NCI-H748 (cell line): Measurements from ENCODE around the gene SLC22A3.

Source experiments
- DNase-seq: peaks from one replicate; lab custom pipeline; 2025; ENCODE audit not compliant: unreplicated experiment; lab: John Stamatoyannopoulos, UW

The SLC22A3 gene

DNA sequence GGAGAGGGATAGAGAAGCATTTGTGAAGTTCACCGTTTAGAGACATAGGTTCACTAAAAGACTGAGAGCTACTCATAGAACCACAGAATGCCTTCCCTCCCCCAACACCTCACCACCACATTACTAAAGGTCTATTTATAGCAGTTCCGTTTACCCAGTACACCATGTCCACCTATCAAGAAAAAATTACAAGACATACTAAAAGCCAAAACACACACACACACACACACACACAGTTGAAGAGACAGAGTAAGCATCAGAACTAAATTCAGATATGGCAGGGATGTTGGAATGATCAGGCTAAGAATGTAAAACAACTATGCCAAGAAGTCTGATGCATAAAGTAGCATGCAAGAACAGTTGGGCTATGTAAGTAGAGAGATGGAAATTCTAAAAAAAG lies 52.3 kb downstream of the SLC22A3 start:
- no peak for DNase-seq

DNA sequence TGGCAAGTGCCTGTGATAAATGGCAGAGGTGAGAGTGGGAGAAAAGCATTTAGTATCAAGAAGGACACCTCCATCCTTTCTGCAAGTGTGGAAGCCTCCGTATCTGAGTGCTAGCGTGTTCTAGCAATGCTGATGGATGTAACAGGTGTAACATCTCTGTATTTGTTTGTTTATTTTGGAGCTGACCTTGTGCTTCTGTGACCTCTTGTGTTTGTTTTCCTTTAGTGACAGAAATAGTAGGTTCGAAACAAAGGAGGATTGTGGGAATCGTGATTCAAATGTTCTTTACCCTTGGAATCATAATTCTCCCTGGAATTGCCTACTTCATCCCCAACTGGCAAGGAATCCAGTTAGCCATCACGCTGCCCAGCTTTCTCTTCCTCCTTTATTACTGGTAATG lies 60.4 kb downstream of the SLC22A3 start:
- DNase-seq = no peak

DNA sequence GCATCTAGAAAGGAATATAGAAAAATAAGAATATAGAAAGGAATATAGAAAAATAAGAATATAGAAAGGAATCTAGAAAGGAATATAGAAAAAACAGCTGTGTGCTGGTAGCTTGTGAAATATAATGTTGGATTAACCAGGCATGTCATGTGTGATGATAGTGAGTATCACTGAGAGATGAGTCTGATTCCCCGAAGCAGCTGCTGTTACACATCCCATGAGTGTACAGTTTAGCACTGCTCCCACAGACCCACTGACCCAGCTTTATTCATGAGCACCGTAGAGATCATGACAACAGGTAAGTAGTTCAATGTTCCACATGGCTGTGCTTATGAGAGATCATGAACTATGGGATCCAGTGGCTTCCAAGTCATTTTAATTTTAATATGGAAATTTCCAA lies 64.8 kb downstream of the SLC22A3 start:
- DNase-seq = no peak

DNA sequence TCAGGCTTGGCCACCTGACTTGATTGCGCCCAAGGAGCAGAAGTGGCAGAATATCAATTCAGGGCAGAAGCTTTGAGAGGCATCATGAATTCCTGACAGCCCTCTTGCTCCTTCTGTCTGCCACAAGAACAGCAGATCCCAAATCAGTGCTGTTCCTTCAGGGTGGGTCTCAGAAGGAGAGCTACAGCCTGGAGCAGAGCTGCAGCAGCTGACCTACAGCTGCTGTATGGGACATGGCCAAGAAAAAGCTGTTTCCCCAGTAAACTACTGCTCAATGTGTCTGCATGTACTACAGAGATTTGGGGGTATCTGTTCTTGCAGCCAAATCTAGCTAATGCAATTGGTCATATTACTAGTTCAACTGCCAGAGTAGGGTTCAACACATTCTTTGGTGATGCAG lies 69.0 kb downstream of the SLC22A3 start:
- no peak for DNase-seq

DNA sequence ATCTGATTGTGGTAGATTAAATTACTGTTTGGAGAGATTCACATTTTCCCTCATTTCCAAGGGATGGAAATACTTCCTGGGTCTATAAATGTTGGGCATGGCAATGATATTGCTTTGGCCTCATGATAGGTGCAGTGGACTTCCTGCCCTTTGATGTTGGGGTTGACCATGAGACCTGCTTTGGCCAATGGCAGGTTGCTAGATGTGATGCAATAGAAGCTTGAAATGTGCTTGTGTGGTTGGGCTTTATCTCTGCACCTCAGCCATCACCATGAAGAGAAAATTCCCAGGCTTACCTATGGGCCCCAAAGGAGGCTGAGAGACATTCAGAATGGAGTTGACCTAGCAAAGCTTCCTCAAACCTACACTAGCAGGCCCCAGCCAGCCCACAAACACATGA lies 69.4 kb downstream of the SLC22A3 start:
- no peak for DNase-seq

DNA sequence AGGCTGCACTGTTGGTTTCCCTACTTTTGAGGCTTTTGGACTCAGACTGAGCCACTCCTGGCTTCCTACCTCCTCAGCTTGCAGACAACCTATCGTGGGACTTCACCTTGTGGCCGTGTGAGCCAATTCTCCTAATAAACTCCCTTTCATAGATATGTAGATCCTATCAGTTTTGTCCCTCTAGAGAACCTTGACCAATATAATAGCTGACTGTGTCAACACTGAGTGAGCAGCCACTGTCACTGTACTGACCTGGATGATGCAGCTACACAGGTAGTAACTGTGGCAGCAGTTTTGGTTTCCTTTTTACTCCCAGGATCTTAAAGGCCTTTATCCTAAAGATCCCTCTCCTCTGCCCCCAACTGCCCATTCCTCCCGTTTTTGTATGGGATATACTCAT lies 70.2 kb downstream of the SLC22A3 start:
- no peak for DNase-seq

DNA sequence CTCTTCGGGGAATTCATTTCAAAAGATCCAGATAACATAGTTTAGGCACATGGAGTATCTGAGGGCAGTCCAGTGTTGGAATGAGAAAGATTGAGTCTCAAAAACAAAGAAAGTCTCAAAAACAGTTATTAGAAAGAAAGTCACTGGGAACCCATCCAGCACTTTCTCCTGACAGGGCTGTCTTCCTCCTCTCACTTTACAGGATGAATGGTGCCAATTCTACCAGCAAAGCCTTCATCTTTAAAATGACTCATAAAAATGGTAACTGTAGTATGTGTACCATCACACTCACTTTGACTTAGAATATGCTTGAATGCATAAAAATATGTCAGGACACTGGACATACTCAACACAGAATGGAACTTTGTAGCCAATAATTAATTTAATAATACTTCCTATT lies 71.3 kb downstream of the SLC22A3 start:
- DNase-seq = no peak

DNA sequence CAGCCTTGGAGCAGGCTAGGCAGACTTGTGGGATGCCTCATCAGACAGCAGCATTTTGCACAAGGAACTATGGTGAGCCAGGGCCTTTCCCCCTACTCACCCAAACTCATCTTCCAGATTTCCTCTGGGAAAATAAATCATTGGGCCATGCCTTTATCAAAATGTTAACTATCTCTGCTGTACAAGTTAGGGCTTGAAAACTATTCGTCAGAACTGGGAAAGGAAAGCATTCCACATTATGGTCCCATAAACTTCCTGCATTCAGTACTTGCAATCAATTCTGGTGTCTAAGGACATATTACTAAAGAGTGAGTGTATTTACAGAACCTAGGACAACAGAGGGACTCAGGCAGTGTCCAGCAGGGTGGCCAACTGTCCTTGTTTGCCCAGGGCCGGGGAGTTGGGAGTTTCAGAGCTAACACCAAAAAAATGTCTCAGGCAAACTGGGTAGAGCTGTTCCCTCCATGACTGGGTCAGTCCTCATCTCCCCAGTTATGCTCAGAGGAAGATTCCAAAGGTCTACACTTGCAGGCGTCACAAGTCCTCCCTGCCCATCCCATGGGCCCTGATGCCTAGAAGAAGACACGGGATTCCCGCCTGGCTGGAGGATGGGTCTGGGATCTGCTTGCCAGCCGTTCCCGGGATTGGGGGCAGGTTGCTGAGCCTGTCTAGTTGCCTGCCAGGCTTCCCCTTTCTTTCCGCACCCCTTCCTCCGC lies 72.2 kb downstream of the SLC22A3 start:
- DNase-seq = no peak

DNA sequence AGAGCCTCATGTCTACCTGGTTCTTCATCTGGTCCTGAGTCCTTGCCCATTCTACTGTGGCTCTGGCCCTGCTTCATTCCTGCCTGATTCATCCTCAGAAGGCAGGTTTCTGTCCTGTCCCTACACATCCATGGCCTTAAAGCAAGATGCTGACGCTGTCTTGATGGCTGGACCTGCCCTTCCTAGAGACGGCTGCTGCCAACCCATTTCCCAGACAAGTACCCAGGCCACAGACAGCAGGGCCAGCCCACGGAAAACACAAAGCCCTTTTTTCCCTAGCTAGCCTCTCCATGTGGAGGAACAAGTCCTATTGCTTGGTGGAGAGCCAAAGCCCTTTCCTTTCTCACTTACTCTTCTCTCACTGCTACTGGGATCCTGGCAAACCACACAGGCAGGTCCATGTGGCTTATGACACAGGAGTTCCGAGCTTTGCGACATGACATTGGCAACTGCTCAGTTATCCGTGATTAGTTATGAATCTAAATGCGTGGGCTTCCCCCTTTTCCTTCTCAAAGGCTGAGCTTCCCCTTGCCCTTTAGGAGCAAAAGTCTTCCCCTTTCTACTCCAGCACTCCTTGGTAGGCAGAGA lies 72.9 kb downstream of the SLC22A3 start:
- no peak for DNase-seq

DNA sequence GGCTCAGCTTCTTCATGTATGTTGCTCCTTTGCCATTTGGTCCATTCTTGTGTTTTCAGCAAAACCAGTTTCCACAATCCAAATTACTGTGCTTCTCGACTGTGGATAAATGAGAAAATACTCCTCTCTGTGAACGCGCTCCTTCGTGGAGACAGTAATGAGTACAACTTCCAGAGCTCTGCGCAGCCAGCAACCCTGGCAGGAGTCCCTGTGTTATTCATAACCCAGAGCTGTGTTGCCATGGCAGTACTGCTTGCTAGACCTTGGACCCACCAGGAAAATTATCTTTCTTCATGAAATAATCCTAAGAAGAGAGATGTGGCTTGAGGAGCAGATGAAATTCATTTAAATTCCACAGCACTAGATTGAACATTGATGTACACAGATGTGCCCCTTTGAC lies 73.7 kb downstream of the SLC22A3 start:
- no peak for DNase-seq

DNA sequence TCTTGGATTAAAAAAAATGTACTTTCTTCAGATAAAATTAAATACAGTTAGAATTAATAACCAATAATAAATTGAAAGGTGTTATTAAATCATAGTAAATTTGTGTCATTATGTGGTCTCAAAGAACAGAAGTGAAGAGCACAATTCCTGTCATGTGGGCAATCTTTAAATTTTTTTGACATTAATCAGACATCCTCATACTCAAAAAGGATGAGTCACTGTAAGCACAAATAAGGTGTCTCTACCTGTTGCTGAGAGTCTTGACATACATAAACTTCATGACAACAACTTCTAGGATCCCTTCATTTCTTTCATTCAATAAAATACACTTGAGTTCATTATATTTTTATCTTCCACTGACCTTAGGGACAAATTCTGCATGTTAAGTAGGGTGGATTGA lies 76.1 kb downstream of the SLC22A3 start:
- DNase-seq = no peak

DNA sequence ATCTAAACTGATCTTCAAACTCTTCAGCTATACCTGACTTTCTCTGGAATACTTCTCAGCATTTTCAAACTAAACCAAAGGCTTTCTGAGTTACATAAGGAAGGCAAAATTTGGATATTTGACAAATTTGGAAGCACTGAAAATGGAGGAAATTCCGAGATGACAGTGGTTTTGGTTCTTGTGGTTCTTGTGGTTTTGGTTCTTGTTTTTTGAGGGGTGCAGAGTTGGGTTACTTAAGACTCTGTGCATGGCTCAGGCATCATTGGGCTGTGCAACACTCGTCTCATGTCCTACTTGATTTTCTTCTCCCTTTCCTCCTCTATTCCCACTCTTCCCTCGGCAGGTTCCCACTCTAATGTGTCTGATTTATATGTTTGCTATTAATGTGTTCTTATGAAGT lies 78.0 kb downstream of the SLC22A3 start:
- DNase-seq = no peak

DNA sequence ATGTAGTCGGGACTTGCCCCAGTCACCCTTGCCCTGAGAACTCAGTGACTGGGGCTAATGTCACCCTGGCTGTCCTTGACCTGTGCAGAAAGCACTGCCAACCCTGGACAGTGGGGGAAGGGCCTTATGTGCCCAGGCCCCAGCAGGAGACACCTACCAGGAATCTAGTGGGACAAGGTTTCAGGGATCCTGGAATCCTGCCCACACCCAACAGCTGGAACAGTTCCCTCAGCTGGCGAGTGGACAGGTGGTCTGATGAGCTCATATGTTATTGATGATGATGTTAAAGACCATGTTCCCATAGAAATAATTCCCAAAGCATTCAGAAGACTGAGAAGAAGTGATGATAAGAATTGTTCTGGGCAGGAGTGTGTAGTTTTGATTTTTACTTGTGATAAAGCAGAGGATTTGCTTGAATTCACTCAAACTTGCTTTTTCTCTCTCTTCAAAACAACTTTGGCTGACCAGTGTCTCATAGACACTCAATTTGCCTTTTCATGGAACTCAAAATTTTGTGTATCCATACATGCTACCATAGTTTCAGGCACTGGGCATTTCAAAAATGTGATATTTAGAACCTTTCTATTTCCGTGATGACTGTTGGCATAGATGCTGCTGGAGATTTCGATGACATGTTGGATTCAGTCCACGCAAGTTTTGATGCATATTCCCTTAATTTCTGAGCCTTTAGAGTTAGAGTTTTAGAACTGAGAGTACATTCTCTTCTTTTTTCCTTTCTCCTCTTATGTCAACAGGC lies 79.3 kb downstream of the SLC22A3 start:
- DNase-seq = no peak

DNA sequence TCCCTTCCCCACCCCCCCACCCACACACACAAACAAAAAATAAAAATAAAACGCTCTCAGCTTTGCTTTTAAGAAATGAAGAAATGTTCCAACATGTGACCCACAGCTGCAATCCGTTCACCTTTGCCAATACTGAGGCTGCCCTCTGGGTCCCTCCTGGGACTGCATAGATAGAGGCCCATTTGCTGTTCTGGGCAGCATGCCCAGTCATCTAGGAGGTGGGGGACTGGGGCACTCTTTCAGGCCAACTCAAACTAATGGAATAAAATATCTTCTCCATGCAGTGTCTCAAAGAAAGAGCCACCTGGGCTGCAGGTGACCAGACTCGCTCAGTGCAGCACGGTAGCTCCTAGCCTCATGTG lies 79.9 kb downstream of the SLC22A3 start:
- DNase-seq = no peak

DNA sequence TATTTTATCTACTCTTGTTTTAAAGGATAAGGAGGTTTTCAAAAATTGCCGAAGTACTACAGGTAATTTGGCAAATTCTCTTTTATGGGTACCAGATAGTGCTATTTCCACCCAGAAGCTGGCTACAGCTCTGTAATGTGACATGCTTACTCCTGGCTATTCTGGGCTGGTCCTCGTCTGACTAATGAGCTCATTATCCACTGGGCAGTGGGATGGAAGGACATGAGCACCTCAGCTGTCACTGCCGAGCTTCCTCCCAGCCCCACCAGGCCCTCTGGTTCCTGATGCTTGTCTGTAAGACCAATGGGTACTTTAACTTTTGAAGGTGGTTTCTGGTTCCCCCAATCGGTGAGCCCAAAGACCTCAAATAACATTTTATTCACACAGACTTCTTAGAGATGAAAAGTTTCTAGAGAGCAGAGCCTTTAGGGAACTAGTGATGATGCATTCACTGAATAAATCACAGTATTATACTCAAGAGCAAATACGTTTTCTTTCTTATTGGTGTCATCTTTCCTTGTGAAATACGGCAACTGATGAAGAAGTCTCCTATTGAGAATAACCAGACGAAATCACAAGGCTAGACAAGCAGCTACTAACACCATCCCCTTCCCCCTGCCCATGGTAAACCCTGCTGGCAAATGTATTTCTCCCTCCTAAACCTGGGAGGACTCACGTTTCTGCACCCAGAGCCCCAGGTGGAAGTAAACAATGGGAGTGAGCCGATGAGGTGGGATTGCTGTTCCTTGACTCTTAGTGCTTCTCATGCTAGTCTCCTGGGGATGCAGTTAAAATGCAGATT lies 80.8 kb downstream of the SLC22A3 start:
- DNase-seq = no peak

DNA sequence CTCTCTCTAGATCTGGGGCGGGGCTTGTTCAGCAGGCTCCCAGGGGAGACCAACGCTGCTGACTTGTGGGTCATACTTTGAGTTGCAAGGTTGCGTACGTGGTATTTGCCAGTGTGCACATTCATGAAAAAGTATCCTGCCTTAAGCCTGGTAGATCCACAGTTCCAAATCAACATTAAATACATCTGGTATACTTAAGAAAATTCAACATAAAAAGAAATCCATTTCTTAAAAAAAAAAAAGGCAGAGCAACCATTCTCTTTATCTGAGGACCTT lies 81.4 kb downstream of the SLC22A3 start:
- DNase-seq = no peak

DNA sequence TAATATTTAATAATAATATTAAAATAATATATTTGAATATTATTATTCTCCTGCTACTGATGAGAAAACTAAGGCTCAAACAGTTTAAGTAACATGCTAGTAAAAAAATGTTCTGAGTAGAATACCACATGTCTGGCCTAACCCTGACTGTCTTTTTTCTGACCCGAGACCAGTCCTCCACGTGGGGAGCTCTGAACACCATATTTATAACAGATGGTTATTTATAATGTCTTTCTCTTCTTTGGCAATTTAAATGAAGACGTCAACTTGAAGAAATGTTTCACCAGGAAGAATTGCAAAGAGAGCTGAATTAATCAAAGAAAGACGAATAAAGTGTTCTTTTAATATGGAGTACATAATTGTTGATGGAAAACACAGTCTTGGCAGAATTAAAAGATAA lies 82.0 kb downstream of the SLC22A3 start:
- no peak for DNase-seq

DNA sequence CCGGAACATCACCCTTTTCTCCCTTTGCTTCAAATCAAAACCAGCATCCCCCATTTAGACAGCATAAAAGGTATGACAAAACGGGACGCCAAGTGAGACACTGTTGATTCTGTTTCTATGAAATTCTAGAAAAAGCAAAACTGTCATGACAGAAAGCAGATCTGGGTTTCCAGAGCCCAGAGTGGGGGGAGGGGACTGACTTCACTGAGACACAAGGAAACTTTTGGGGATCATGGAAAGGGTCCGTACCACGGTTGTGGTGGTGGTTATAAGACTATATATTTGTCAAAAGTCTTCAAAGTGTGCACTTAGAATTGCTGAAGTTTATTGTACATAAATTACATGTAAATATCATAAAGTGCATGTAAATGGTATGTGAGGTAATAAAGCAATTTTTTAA lies 82.6 kb downstream of the SLC22A3 start:
- no peak for DNase-seq

DNA sequence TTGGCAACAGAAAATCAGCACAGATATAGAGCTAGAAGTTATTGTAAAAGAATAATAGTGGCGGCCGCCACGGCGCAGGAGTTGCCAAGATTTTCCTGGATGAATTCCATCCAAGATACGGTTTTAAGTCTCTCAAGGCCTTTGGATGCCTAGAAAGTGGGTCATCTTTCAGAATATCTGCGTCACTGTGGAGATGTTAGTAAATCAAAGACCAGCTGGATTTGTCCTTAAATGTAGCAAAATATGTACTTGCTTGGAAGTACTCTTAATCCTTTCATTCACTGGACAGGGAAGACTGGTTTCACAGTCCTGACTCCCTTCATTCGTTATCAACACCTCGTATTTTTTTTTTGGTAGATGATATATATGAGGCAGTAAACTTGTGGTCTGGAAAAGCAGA lies 83.0 kb downstream of the SLC22A3 start:
- DNase-seq = no peak

DNA sequence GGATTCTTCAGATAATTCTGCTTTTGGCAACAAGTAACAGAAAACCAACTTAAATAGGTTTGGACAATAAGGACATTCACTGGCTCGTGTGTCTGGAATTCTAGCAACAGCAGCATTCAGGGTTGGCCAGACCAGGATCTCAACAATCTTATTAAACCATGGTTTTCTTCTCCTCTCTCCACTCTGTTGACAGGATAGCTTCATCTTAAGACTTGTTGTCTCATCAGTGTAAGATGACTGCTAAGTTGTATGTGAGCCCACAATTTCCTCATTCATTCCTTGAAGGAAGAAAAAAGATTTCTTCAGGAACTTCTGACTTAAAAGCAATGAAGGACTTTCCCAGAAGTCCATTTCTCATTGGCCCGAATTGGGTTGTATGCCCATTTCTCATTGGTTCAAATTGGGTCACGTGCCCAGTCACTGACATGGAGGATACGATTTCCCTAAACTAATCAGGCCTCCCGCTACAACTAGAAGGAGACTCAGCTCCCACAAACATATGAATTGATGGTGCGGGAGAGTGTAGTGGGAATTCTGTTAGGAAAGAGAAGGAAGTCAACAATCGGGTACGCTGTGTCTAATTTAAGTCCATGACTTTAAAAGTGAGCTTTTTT lies 83.7 kb downstream of the SLC22A3 start:
- DNase-seq = no peak

DNA sequence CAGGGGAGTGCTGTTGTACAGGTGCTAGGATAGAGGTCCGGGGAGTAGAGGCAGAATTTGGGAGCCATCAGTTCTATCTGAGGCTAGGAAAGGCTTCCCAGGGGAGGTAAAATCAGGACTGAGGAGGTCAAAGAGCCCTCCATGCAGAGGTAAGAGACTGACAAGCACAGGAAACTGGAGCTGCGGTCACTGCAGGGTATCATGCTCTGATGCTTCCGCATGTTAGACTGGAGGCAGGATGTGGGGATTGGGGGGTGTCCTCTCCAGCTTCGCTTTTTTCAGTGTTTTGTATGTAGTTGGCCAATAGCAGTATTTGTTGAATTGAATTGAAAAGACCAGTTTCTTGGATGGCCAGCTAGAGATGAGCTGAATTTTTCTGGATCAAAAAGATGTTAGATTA lies 87.8 kb downstream of the SLC22A3 start:
- no peak for DNase-seq

DNA sequence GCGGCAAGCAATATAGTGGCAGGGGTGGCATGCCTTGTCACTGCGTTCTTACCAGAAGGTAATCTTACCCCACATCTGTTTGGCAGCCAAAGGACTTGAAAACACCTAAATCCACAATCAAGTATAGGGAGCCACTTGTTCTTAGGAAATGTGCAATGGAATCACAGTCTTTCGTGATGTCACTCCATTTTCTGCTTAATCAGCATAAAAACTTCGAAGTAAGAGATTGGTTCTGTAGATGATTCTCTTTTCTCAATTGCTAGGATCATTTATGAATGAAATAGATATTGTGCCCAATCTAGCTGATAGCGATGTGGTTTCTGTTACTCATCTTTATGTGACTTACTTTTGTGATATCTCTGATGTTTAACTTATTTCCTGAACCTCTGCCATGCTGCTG lies 89.0 kb downstream of the SLC22A3 start:
- no peak for DNase-seq
